HEK293T (cell line): Measurements from ENCODE around the gene BTAF1.

Experiments used
- CTCF ChIA-PET: fragments of 350-600 bp; formaldehyde crosslinking; extraction: SDS; loops from one replicate; lab custom pipeline; 2021; ENCODE audit warnings: antibody characterized with exemption, inconsistent platforms; lab: Yijun Ruan, JAX
- POLR2A ChIA-PET: fragments of 350-600 bp; formaldehyde crosslinking; extraction: SDS; loops from one replicate; lab custom pipeline; 2020; ENCODE audit warnings: antibody characterized with exemption, inconsistent platforms; lab: Yijun Ruan, JAX
- DNase-seq: peaks from one replicate; pipeline ENCODE4 v3.0.0; 2012; ENCODE audit warnings: mixed read lengths; ENCODE audit errors: extremely low spot score
- ARNT ChIP-seq: fragments of 450-650 bp; IDR thresholded peaks from 2 replicates; pipeline ENCODE4 v1.6.1; 2017; ENCODE audit warnings: mild to moderate bottlenecking
- BHLHE40 ChIP-seq: fragments of 450-650 bp; IDR thresholded peaks from 2 replicates; pipeline ENCODE4 v1.6.1; 2016; ENCODE audit warnings: mild to moderate bottlenecking, moderate library complexity, borderline replicate concordance
- CTBP1 ChIP-seq: fragments of 450-650 bp; IDR thresholded peaks from 2 replicates; pipeline ENCODE4 v1.6.1; 2016; ENCODE audit warnings: borderline replicate concordance
- ELF4 ChIP-seq: fragments of 450-650 bp; IDR thresholded peaks from 2 replicates; pipeline ENCODE4 v1.6.1; 2017; ENCODE audit warnings: antibody characterized with exemption
- FOXA1 ChIP-seq: fragments of 450-650 bp; IDR thresholded peaks from 2 replicates; pipeline ENCODE4 v1.6.1; 2016; ENCODE audit warnings: mild to moderate bottlenecking
- FOXK2 ChIP-seq: fragments of 450-650 bp; IDR thresholded peaks from 2 replicates; pipeline ENCODE4 v1.6.1; 2016; ENCODE audit warnings: mild to moderate bottlenecking
- FOXM1 ChIP-seq: fragments of 450-650 bp; IDR thresholded peaks from 2 replicates; pipeline ENCODE4 v1.6.1; 2017; ENCODE audit warnings: mild to moderate bottlenecking, borderline replicate concordance
- HDGF ChIP-seq: fragments of 450-650 bp; IDR thresholded peaks from 2 replicates; pipeline ENCODE4 v1.6.1; 2017; ENCODE audit warnings: antibody characterized with exemption, borderline replicate concordance
- L3MBTL2 ChIP-seq: fragments of 450-650 bp; conservative IDR thresholded peaks from 2 replicates; pipeline ENCODE4 v1.6.1; 2016; ENCODE audit warnings: mild to moderate bottlenecking
- LEF1 ChIP-seq: fragments of 450-650 bp; IDR thresholded peaks from 2 replicates; pipeline ENCODE4 v1.6.1; 2017; ENCODE audit warnings: mild to moderate bottlenecking, borderline replicate concordance
- NFRKB ChIP-seq: fragments of 450-650 bp; IDR thresholded peaks from 2 replicates; pipeline ENCODE4 v1.6.1; 2016; ENCODE audit warnings: mild to moderate bottlenecking, moderate library complexity
- PKNOX1 ChIP-seq: fragments of 450-650 bp; IDR thresholded peaks from 2 replicates; pipeline ENCODE4 v1.6.1; 2016
- SP1 ChIP-seq: fragments of 450-650 bp; IDR thresholded peaks from 2 replicates; pipeline ENCODE4 v1.6.1; 2017
- SUZ12 ChIP-seq: fragments of 450-650 bp; IDR thresholded peaks from 2 replicates; pipeline ENCODE4 v1.6.1; 2016; ENCODE audit warnings: mild to moderate bottlenecking
- TARDBP ChIP-seq: fragments of 450-650 bp; IDR thresholded peaks from 2 replicates; pipeline ENCODE4 v1.6.1; 2016
- ZNF384 ChIP-seq: fragments of 450-650 bp; IDR thresholded peaks from 2 replicates; pipeline ENCODE4 v1.6.1; 2016

BTAF1 gene

GRCh38 chr10:91992031-91992430, 68.5 kb downstream of the BTAF1 start:
- CTCF ChIA-PET, result no interaction called here
- no peak for TF ChIP-seq ZNF384
- TF ChIP-seq ARNT, result no peak
- no peak for TF ChIP-seq HDGF
- no peak for TF ChIP-seq FOXM1
- TF ChIP-seq NFRKB, result no peak
- TF ChIP-seq LEF1, result no peak
- TF ChIP-seq SUZ12, result no peak
- TF ChIP-seq BHLHE40, result no peak
- no peak for TF ChIP-seq PKNOX1
- no peak for TF ChIP-seq SP1
- POLR2A ChIA-PET, result no interaction called here
- DNase-seq, result no peak

- ChIA-PET CTCF (no interaction called here), POLR2A (no interaction called here)
- TF ChIP-seq BHLHE40, result no peak
- no peak for TF ChIP-seq TARDBP
- no peak for TF ChIP-seq HDGF
- TF ChIP-seq LEF1, result no peak
- no peak for TF ChIP-seq CTBP1
- TF ChIP-seq PKNOX1, result no peak
- TF ChIP-seq FOXM1, result no peak
- TF ChIP-seq ELF4, result no peak
- no peak for TF ChIP-seq NFRKB
- TF ChIP-seq SP1, result no peak
- no peak for DNase-seq
Observed at GRCh38 chr10:91996266-91996665, 72.7 kb downstream of the BTAF1 start.

- CTCF ChIA-PET, result no interaction called here
Observed at GRCh38 chr10:92001581-92001980, 78.0 kb downstream of the BTAF1 start.

GRCh38 chr10:92001995-92002394, 78.4 kb downstream of the BTAF1 start:
- CTCF ChIA-PET, result no interaction called here

More at GRCh38 chr10:92001581-92001980, 78.0 kb downstream of the BTAF1 start:
- POLR2A ChIA-PET, result no interaction called here
- DNase-seq, result no peak
- no peak for TF ChIP-seq SUZ12
- TF ChIP-seq LEF1, result no peak
- no peak for TF ChIP-seq FOXM1
- TF ChIP-seq SP1, result no peak
- no peak for TF ChIP-seq CTBP1
- TF ChIP-seq ELF4, result no peak
- TF ChIP-seq L3MBTL2, result no peak
- no peak for TF ChIP-seq FOXK2
- no peak for TF ChIP-seq ARNT
- no peak for TF ChIP-seq FOXA1
- no peak for TF ChIP-seq TARDBP
- no peak for TF ChIP-seq NFRKB
- TF ChIP-seq PKNOX1, result no peak
- no peak for TF ChIP-seq BHLHE40

GRCh38 chr10:92003258-92003657, 79.7 kb downstream of the BTAF1 start:
- TF ChIP-seq FOXM1 (no peak), FOXK2 (no peak), ELF4 (no peak), ARNT (no peak)
- POLR2A ChIA-PET, result no interaction called here
- CTCF ChIA-PET, result no interaction called here
- DNase-seq, result no peak

More at GRCh38 chr10:92001995-92002394, 78.4 kb downstream of the BTAF1 start:
- TF ChIP-seq ZNF384, result no peak
- TF ChIP-seq TARDBP, result no peak
- TF ChIP-seq LEF1, result no peak
- TF ChIP-seq FOXM1, result no peak
- no peak for TF ChIP-seq CTBP1
- TF ChIP-seq BHLHE40, result no peak
- no peak for TF ChIP-seq SUZ12
- TF ChIP-seq HDGF, result no peak
- TF ChIP-seq FOXK2, result no peak
- no peak for TF ChIP-seq L3MBTL2
- DNase-seq, result no peak
- POLR2A ChIA-PET, result no interaction called here

GRCh38 chr10:92005978-92006377, 82.4 kb downstream of the BTAF1 start:
- DNase-seq, result no peak
- TF ChIP-seq LEF1 (no peak), FOXK2 (no peak), TARDBP (no peak), HDGF (no peak), NFRKB (no peak), L3MBTL2 (no peak)
- ChIA-PET POLR2A (no interaction called here), CTCF (no interaction called here)

GRCh38 chr10:92009445-92009844, 85.9 kb downstream of the BTAF1 start:
- TF ChIP-seq TARDBP, result no peak
- no peak for TF ChIP-seq L3MBTL2
- no peak for TF ChIP-seq LEF1
- no peak for TF ChIP-seq NFRKB
- no peak for TF ChIP-seq ARNT
- no peak for TF ChIP-seq PKNOX1
- no peak for TF ChIP-seq SP1
- no peak for TF ChIP-seq CTBP1
- TF ChIP-seq FOXA1, result no peak
- no peak for TF ChIP-seq BHLHE40
- no peak for TF ChIP-seq ELF4
- no peak for TF ChIP-seq SUZ12
- no peak for TF ChIP-seq ZNF384
- no peak for TF ChIP-seq HDGF
- no peak for TF ChIP-seq FOXM1
- no peak for TF ChIP-seq FOXK2
- no peak for DNase-seq
- POLR2A ChIA-PET, result no interaction called here
- CTCF ChIA-PET, result no interaction called here
